OCI-LY3 (cell line): ENCODE measurements around the gene TSPEAR.

Experiments used
- CTCF ChIP-seq: fragments of 200-600, 300-600 bp; sonication (generic); IDR thresholded peaks from 2 replicates; pipeline ENCODE4 v1.5.1; 2014; ENCODE audit warnings: antibody characterized with exemption, low read length, low read depth
- EZH2phosphoT487 ChIP-seq: fragments of 200-600 bp; shearing (Covaris generic); IDR thresholded peaks from 2 replicates; pipeline ENCODE4 v1.6.1; 2018; ENCODE audit warnings: antibody characterized with exemption, mixed run types, low read depth

DNA sequence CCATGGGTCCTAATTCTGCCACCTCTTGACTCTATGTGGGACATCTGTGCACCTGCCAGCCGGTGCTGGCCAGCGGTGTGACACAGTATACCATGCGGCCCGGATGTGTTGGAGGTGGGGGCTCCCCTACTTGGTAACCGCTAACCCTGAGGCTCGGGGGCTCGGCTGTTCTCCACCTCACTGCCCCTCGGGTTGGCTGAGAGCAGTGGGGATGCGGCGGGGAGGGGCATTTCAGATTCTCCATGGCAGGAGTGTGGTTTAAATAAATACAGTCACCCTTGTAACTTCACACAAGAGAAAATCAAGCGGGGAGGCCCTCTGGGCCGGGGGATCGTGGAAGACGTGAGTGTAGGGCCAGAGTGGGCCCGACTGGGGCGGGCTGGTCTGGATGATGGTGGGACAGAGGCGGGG is 182.4 kb downstream of the TSPEAR start:
- TF ChIP-seq CTCF (no peak), EZH2phosphoT487 (no peak)
